WTC11 (cell line): Measurements from ENCODE around the gene TCTN3.

Experiments used
- ATF2 ChIP-seq: sonication (generic); formaldehyde crosslinking; IDR thresholded peaks from 2 replicates; pipeline ENCODE4 v1.8.1; 2022; ENCODE audit warnings: low read depth, missing genetic modification reagents, borderline replicate concordance
- CTCF ChIP-seq: fragments of 200-600 bp; IDR thresholded peaks from 2 replicates; pipeline ENCODE4 v1.8.0; 2022; ENCODE audit warnings: antibody characterized with exemption
- FOXJ3 ChIP-seq: sonication (generic); formaldehyde crosslinking; IDR thresholded peaks from 2 replicates; pipeline ENCODE4 v1.9.0; 2021; ENCODE audit warnings: missing genetic modification reagents, mild to moderate bottlenecking, borderline replicate concordance
- MXD4 ChIP-seq: fragments of 250-450 bp; sonication (Bioruptor Pico); IDR thresholded peaks from 2 replicates; pipeline ENCODE4 v1.8.0; 2021; ENCODE audit warnings: mild to moderate bottlenecking, moderate library complexity, borderline replicate concordance
- NFYB ChIP-seq: sonication (generic); formaldehyde crosslinking; conservative IDR thresholded peaks from 2 replicates; pipeline ENCODE4 v1.8.0; 2022; ENCODE audit warnings: low read depth, missing genetic modification reagents
- NR1H2 ChIP-seq: sonication (generic); formaldehyde crosslinking; IDR thresholded peaks from 2 replicates; pipeline ENCODE4 v1.9.0; 2021; ENCODE audit warnings: mild to moderate bottlenecking, moderate library complexity, missing genetic modification reagents
- NR2C2 ChIP-seq: sonication (generic); formaldehyde crosslinking; IDR thresholded peaks from 2 replicates; pipeline ENCODE4 v1.8.0; 2022; ENCODE audit warnings: mild to moderate bottlenecking, missing genetic modification reagents
- PREB ChIP-seq: sonication (generic); formaldehyde crosslinking; IDR thresholded peaks from 2 replicates; pipeline ENCODE4 v1.8.1; 2022; ENCODE audit warnings: mild to moderate bottlenecking, missing genetic modification reagents, moderate library complexity, borderline replicate concordance
- RELA ChIP-seq: sonication (generic); formaldehyde crosslinking; IDR thresholded peaks from 2 replicates; pipeline ENCODE4 v1.8.1; 2022; ENCODE audit warnings: missing genetic modification reagents, mild to moderate bottlenecking, borderline replicate concordance
- SMAD3 ChIP-seq: sonication (generic); formaldehyde crosslinking; IDR thresholded peaks from 2 replicates; pipeline ENCODE4 v1.8.0; 2022; ENCODE audit warnings: missing genetic modification reagents, mild to moderate bottlenecking, borderline replicate concordance
- SP1 ChIP-seq: sonication (generic); formaldehyde crosslinking; conservative IDR thresholded peaks from 2 replicates; pipeline ENCODE4 v1.8.1; 2022; ENCODE audit warnings: missing genetic modification reagents
- TEAD4 ChIP-seq: sonication (generic); formaldehyde crosslinking; IDR thresholded peaks from 2 replicates; pipeline ENCODE4 v1.8.0; 2022; ENCODE audit warnings: mild to moderate bottlenecking, missing genetic modification reagents
- TF ChIP-seq, protein P1 (sequence below): sonication (generic); formaldehyde crosslinking; IDR thresholded peaks from 2 replicates; pipeline ENCODE4 v1.8.0; 2022; ENCODE audit warnings: mild to moderate bottlenecking, missing genetic modification reagents

DNA sequence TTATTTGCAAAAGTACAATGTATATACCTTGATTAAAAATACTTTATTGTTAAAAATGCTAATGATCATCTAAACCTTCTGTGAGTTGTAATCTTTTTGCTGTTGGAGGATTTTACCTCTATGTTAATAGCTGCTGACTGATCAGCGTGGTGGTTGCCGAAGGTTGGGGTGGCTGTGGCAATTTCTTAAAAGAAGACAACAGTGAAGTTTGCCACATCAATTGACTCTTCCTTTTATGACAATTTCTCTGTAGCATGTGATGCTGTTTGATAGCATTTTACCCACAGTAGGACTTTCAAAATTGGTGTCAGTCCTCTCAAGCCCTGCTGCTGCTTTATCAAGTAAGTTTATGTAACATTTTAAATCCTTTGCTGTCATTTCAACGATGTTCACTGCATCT is 45.3 kb upstream of the TCTN3 start:
- TF ChIP-seq, protein P1, sequence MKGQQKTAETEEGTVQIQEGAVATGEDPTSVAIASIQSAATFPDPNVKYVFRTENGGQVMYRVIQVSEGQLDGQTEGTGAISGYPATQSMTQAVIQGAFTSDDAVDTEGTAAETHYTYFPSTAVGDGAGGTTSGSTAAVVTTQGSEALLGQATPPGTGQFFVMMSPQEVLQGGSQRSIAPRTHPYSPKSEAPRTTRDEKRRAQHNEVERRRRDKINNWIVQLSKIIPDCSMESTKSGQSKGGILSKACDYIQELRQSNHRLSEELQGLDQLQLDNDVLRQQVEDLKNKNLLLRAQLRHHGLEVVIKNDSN (CRISPR knock-in tag): no peak
- TF ChIP-seq CTCF (no peak), SMAD3 (CRISPR knock-in tag) (no peak), NR1H2 (CRISPR knock-in tag) (no peak), FOXJ3 (CRISPR knock-in tag) (no peak), MXD4 (CRISPR knock-in tag) (no peak), RELA (no peak), NFYB (CRISPR knock-in tag) (no peak), SP1 (CRISPR knock-in tag) (no peak), PREB (CRISPR knock-in tag) (no peak), ATF2 (CRISPR knock-in tag) (no peak), NR2C2 (CRISPR knock-in tag) (no peak), TEAD4 (CRISPR knock-in tag) (no peak)
